Endodermal cell (in vitro differentiated cells): ENCODE measurements around the gene INHBE. TPM values are rescaled to one million over a fixed set of nuclear protein-coding genes. Genes with fewer than 3 reads are reported as not detected.

Source experiments
- DNase-seq: peaks from one replicate; pipeline ENCODE4 v3.0.0-alpha.2; 2017
- H3K27ac ChIP-seq: 2 replicates; pipeline ENCODE4 v1.5.1; 2013; ENCODE audit warnings: mild to moderate bottlenecking, low read depth, low read length, moderate library complexity
- H3K27me3 ChIP-seq: 2 replicates; pipeline ENCODE4 v1.6.1; 2013; ENCODE audit warnings: mild to moderate bottlenecking, low read length, moderate library complexity; ENCODE audit not compliant: insufficient read depth, control insufficient read depth, poor library complexity, severe bottlenecking
- H3K36me3 ChIP-seq: 2 replicates; pipeline ENCODE4 v1.7.0; 2013; ENCODE audit warnings: mild to moderate bottlenecking, low read length, moderate library complexity; ENCODE audit not compliant: control insufficient read depth, insufficient read depth
- H3K4me1 ChIP-seq: one replicate; pipeline ENCODE4 v1.7.0; 2013; ENCODE audit warnings: low read length; ENCODE audit not compliant: control insufficient read depth, insufficient read depth
- H3K4me3 ChIP-seq: 2 replicates; pipeline ENCODE4 v1.5.1; 2013; ENCODE audit warnings: mild to moderate bottlenecking, low read length, moderate library complexity
- H3K9ac ChIP-seq: 2 replicates; pipeline ENCODE4 v1.6.1; 2013; ENCODE audit warnings: mild to moderate bottlenecking, low read length, moderate library complexity; ENCODE audit not compliant: poor library complexity, severe bottlenecking; ENCODE audit errors: extremely low read depth
- H3K9me3 ChIP-seq: 2 replicates; pipeline ENCODE4 v1.6.1; 2013; ENCODE audit warnings: mild to moderate bottlenecking, low read length, moderate library complexity; ENCODE audit not compliant: control insufficient read depth
- H3K27ac Mint-ChIP-seq: 2 replicates; pipeline ENCODE4 v1.8.0; 2020; ENCODE audit warnings: mixed read lengths
- H3K27me3 Mint-ChIP-seq: 2 replicates; pipeline ENCODE4 v1.8.0; 2021; ENCODE audit warnings: mild to moderate bottlenecking, mixed read lengths; ENCODE audit not compliant: insufficient read depth
- H3K36me3 Mint-ChIP-seq: 2 replicates; pipeline ENCODE4 v1.8.0; 2020; ENCODE audit warnings: low read depth, mixed read lengths
- H3K4me1 Mint-ChIP-seq: 2 replicates; pipeline ENCODE4 v1.8.0; 2020; ENCODE audit warnings: mixed read lengths
- H3K4me3 Mint-ChIP-seq: 2 replicates; pipeline ENCODE4 v1.8.0; 2020; ENCODE audit warnings: mild to moderate bottlenecking, moderate library complexity, mixed read lengths
- H3K9me3 Mint-ChIP-seq: 2 replicates; pipeline ENCODE4 v1.8.0; 2020; ENCODE audit warnings: mild to moderate bottlenecking, mixed read lengths
- WGBS, 2 experiments: methylation state at CpG; one replicate each; pipeline versions ENCODE4 v1.1.5 to v1.1.7; 2013; ENCODE audit warnings: missing lambda C conversion rate in 2 of 2, mixed read lengths in 1 of 2; ENCODE audit not compliant: insufficient coverage in 1 of 2, insufficient read length in 1 of 2; 5-methylcytosine and 5-hydroxymethylcytosine counted together
- total RNA-seq, 2 donors: library from RNA; stranded (reverse); fragmentation: NEBNext Ultra II Directional in 1 of 2; extraction: Animal tissue kit (Norgen Biotek cat#: 25700) in 1 of 2; gene quantifications; 2 replicates in 1 of 2; 3 replicates in 1 of 2; pipeline ENCODE4 v1.2.1, GENCODE V29; 2021
- TF ChIP-seq, protein P1 (sequence below): fragments of 200-600 bp; sonication (generic); conservative IDR thresholded peaks from 2 replicates; pipeline ENCODE4 v1.5.0; 2021; ENCODE audit warnings: antibody characterized with exemption, mild to moderate bottlenecking

Gene INHBE
- total RNA-seq, 2 donors from 2014 or later = 0.24 to 0.29 TPM

GRCh38 chr12:57467915-57468314, 12.8 kb downstream of the INHBE start:
- Histone ChIP-seq H3K9me3 (no peaks in the 10 kb centered on the region), H3K9ac (no peak overlapping the region), H3K27ac (no peak overlapping the region), H3K4me3 (no peak overlapping the region), H3K4me1 (no peaks in the 10 kb centered on the region), H3K27me3 (peaks cover 29% of the 10 kb centered on the region), H3K36me3 (no peaks in the 10 kb centered on the region)
- TF ChIP-seq, protein P1, sequence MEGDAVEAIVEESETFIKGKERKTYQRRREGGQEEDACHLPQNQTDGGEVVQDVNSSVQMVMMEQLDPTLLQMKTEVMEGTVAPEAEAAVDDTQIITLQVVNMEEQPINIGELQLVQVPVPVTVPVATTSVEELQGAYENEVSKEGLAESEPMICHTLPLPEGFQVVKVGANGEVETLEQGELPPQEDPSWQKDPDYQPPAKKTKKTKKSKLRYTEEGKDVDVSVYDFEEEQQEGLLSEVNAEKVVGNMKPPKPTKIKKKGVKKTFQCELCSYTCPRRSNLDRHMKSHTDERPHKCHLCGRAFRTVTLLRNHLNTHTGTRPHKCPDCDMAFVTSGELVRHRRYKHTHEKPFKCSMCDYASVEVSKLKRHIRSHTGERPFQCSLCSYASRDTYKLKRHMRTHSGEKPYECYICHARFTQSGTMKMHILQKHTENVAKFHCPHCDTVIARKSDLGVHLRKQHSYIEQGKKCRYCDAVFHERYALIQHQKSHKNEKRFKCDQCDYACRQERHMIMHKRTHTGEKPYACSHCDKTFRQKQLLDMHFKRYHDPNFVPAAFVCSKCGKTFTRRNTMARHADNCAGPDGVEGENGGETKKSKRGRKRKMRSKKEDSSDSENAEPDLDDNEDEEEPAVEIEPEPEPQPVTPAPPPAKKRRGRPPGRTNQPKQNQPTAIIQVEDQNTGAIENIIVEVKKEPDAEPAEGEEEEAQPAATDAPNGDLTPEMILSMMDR = no peak
- H3K27ac Mint-ChIP-seq = no peak overlapping the region
- no peak for DNase-seq
- WGBS, 2 experiments = 88 to 96% methylated on average over 9 to 11 of the region's 11 CpGs
- peaks cover 48% of the 10 kb centered on the region for H3K27me3 Mint-ChIP-seq
- H3K36me3 Mint-ChIP-seq = no peaks in the 10 kb centered on the region
- H3K9me3 Mint-ChIP-seq = no peaks in the 10 kb centered on the region
- H3K4me3 Mint-ChIP-seq = no peak overlapping the region
- H3K4me1 Mint-ChIP-seq = peaks cover under 1% of the 10 kb centered on the region

GRCh38 chr12:57469296-57470164, 14.4 kb downstream of the INHBE start:
- Histone ChIP-seq H3K9ac (no peak overlapping the region), H3K27me3 (peaks cover 44% of the 10 kb centered on the region), H3K9me3 (no peaks in the 10 kb centered on the region), H3K4me1 (no peaks in the 10 kb centered on the region), H3K27ac (no peak overlapping the region), H3K36me3 (no peaks in the 10 kb centered on the region), H3K4me3 (no peak overlapping the region)
- TF ChIP-seq, protein P1 = no peak
- Mint-ChIP-seq H3K4me3 (no peak overlapping the region), H3K9me3 (no peaks in the 10 kb centered on the region), H3K36me3 (no peaks in the 10 kb centered on the region), H3K27ac (no peak overlapping the region), H3K4me1 (no peaks in the 10 kb centered on the region), H3K27me3 (peaks cover 52% of the 10 kb centered on the region)
- WGBS, 2 experiments = 79 to 91% methylated on average over 4 to 10 of the region's 10 CpGs
- DNase-seq = no peak

DNA sequence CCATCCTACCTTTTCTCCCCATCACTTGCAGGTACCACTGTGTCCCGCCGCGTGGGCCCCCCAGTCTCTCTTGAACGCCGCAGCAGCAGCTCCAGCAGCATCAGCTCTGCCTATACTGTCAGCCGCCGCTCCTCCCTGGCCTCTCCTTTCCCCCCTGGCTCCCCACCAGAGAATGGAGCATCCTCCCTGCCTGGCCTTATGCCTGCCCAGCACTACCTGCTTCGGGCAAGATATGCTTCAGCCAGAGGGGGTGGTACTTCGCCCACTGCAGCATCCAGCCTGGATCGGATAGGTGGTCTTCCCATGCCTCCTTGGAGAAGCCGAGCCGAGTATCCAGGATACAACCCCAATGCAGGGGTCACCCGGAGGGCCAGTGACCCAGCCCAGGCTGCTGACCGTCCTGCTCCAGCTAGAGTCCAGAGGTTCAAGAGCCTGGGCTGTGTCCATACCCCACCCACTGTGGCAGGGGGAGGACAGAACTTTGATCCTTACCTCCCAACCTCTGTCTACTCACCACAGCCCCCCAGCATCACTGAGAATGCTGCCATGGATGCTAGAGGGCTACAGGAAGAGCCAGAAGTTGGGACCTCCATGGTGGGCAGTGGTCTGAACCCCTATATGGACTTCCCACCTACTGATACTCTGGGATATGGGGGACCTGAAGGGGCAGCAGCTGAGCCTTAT, 15.3 kb downstream of the INHBE start:
- Histone ChIP-seq H3K27ac (no peak overlapping the region), H3K9ac (no peak overlapping the region), H3K4me1 (no peaks in the 10 kb centered on the region), H3K36me3 (no peaks in the 10 kb centered on the region), H3K27me3 (peaks cover 44% of the 10 kb centered on the region), H3K9me3 (no peaks in the 10 kb centered on the region), H3K4me3 (no peak overlapping the region)
- no peak for DNase-seq
- no peaks in the 10 kb centered on the region for H3K36me3 Mint-ChIP-seq
- H3K27ac Mint-ChIP-seq = no peak overlapping the region
- WGBS, 2 experiments = 94 to 95% methylated on average over 13 to 14 of the region's 14 CpGs
- no peaks in the 10 kb centered on the region for H3K9me3 Mint-ChIP-seq
- peaks cover 53% of the 10 kb centered on the region for H3K27me3 Mint-ChIP-seq
- TF ChIP-seq, protein P1 = no peak
- no peak overlapping the region for H3K4me3 Mint-ChIP-seq
- peaks cover 1% of the 10 kb centered on the region for H3K4me1 Mint-ChIP-seq
